Activated T-cell treated with anti-CD3 and anti-CD28 coated beads, Interleukin-2, amount 50 U/mL, for 24 hours (primary cell): ENCODE measurements around the gene RPP25L.
"Not testable (repeated sequence)": the region's sequence is repeated elsewhere in the genome, so short reads cannot be mapped to it uniquely, and the experiment has no call there.

Experiments used
- DNase-seq: peaks from one replicate; pipeline ENCODE4 v3.0.0-alpha.2; 2020
- H3K27ac Mint-ChIP-seq: 2 replicates; pipeline ENCODE4 v1.8.0; 2020; ENCODE audit warnings: mild to moderate bottlenecking, mixed read lengths
- H3K27me3 Mint-ChIP-seq: 2 replicates; pipeline ENCODE4 v1.8.0; 2020; ENCODE audit warnings: mixed read lengths
- H3K36me3 Mint-ChIP-seq: 2 replicates; pipeline ENCODE4 v1.8.0; 2020; ENCODE audit warnings: low read depth, mixed read lengths
- H3K4me1 Mint-ChIP-seq: 2 replicates; pipeline ENCODE4 v1.8.0; 2020; ENCODE audit warnings: low read depth, mixed read lengths
- H3K4me3 Mint-ChIP-seq: 2 replicates; pipeline ENCODE4 v1.8.0; 2020; ENCODE audit warnings: mild to moderate bottlenecking, moderate library complexity, mixed read lengths
- H3K9me3 Mint-ChIP-seq: 2 replicates; pipeline ENCODE4 v1.8.0; 2020; ENCODE audit warnings: mixed read lengths

The RPP25L gene

GRCh38 chr9:34647084-34647403, 35.1 kb upstream of the RPP25L start:
- Mint-ChIP-seq H3K9me3 (no peaks in the 10 kb centered on the region), H3K27me3 (no peaks in the 10 kb centered on the region), H3K27ac (peak overlapping the region; percentile 94), H3K36me3 (peaks cover 54% of the 10 kb centered on the region), H3K4me3 (peak overlapping the region; percentile 92), H3K4me1 (peaks cover 32% of the 10 kb centered on the region)
- no peak for DNase-seq

GRCh38 chr9:34646211-34647083, 34.5 kb upstream of the RPP25L start, which contains the start of gene GALT:
GALT (plus strand) TSS chr9:34646675; CDS start chr9:34646705, 30 bp downstream.
- Mint-ChIP-seq H3K4me1 (peaks cover 29% of the 10 kb centered on the region), H3K4me3 (peak within 1 kb of the TSS; percentile 92), H3K27ac (peak within 1 kb of the TSS; percentile 94), H3K36me3 (peaks cover 51% of the 10 kb centered on the region), H3K27me3 (no peaks in the 10 kb centered on the region), H3K9me3 (no peaks in the 10 kb centered on the region)
- DNase-seq = peak; percentile 99

- Mint-ChIP-seq H3K4me3 (no peak overlapping the region), H3K27ac (no peak overlapping the region), H3K9me3 (no peaks in the 10 kb centered on the region), H3K4me1 (peaks cover 30% of the 10 kb centered on the region), H3K27me3 (no peaks in the 10 kb centered on the region), H3K36me3 (peaks cover 35% of the 10 kb centered on the region)
- DNase-seq = no peak
These were observed 32.9 kb upstream of the RPP25L start for GRCh38 chr9:34644766-34645314.

GRCh38 chr9:34642679-34643078, 30.8 kb upstream of the RPP25L start:
- H3K4me1 Mint-ChIP-seq = peaks cover 29% of the 10 kb centered on the region
- DNase-seq = no peak
- no peaks in the 10 kb centered on the region for H3K9me3 Mint-ChIP-seq
- H3K4me3 Mint-ChIP-seq = no peak overlapping the region
- H3K27ac Mint-ChIP-seq = no peak overlapping the region
- no peaks in the 10 kb centered on the region for H3K27me3 Mint-ChIP-seq
- H3K36me3 Mint-ChIP-seq = peaks cover 18% of the 10 kb centered on the region

- not testable (repeated sequence) for H3K27me3 Mint-ChIP-seq, H3K9me3 Mint-ChIP-seq, DNase-seq, H3K27ac Mint-ChIP-seq, H3K4me3 Mint-ChIP-seq
- Mint-ChIP-seq H3K4me1 (peaks cover 40% of the 10 kb centered on the region), H3K36me3 (peaks cover 32% of the 10 kb centered on the region)
These were observed 27.4 kb upstream of the RPP25L start for GRCh38 chr9:34639322-34639721.

GRCh38 chr9:34638138-34638445, 26.2 kb upstream of the RPP25L start:
- no peak for DNase-seq
- Mint-ChIP-seq H3K9me3 (no peaks in the 10 kb centered on the region), H3K4me1 (peaks cover 46% of the 10 kb centered on the region), H3K36me3 (peaks cover 37% of the 10 kb centered on the region), H3K4me3 (peak overlapping the region; percentile 97), H3K27me3 (no peaks in the 10 kb centered on the region), H3K27ac (peak overlapping the region; percentile 93)

- Mint-ChIP-seq H3K27me3 (no peaks in the 10 kb centered on the region), H3K27ac (peak within 1 kb of the TSS; percentile 93), H3K9me3 (no peaks in the 10 kb centered on the region), H3K36me3 (peaks cover 37% of the 10 kb centered on the region), H3K4me3 (peak within 1 kb of the TSS; percentile 97), H3K4me1 (peaks cover 46% of the 10 kb centered on the region)
- peak; percentile 97 for DNase-seq
These were observed 25.6 kb upstream of the RPP25L start, which contains the start of gene SIGMAR1 for GRCh38 chr9:34637356-34638137. SIGMAR1 (minus strand) TSS chr9:34637787; CDS start chr9:34637697, 90 bp downstream.

GRCh38 chr9:34636791-34637355, 25.0 kb upstream of the RPP25L start:
- peaks cover 37% of the 10 kb centered on the region for H3K36me3 Mint-ChIP-seq
- H3K4me1 Mint-ChIP-seq = peaks cover 46% of the 10 kb centered on the region
- no peaks in the 10 kb centered on the region for H3K9me3 Mint-ChIP-seq
- H3K27me3 Mint-ChIP-seq = no peaks in the 10 kb centered on the region
- peak overlapping the region; percentile 97 for H3K4me3 Mint-ChIP-seq
- DNase-seq = peak; percentile 68
- peak overlapping the region; percentile 93 for H3K27ac Mint-ChIP-seq

- H3K27ac Mint-ChIP-seq = peak overlapping the region; percentile 76
- H3K9me3 Mint-ChIP-seq = no peaks in the 10 kb centered on the region
- H3K4me1 Mint-ChIP-seq = peaks cover 43% of the 10 kb centered on the region
- peak overlapping the region; percentile 97 for H3K4me3 Mint-ChIP-seq
- DNase-seq = no peak
- peaks cover 37% of the 10 kb centered on the region for H3K36me3 Mint-ChIP-seq
- peaks cover 1% of the 10 kb centered on the region for H3K27me3 Mint-ChIP-seq
These were observed 23.7 kb upstream of the RPP25L start for GRCh38 chr9:34635556-34635955.

- Mint-ChIP-seq H3K9me3 (no peaks in the 10 kb centered on the region), H3K27me3 (peaks cover 10% of the 10 kb centered on the region), H3K36me3 (peaks cover 37% of the 10 kb centered on the region), H3K4me1 (peaks cover 43% of the 10 kb centered on the region), H3K4me3 (peak overlapping the region; percentile 97), H3K27ac (peak overlapping the region; percentile 7)
- no peak for DNase-seq
These were observed 22.8 kb upstream of the RPP25L start for GRCh38 chr9:34634551-34635248.

- H3K27ac Mint-ChIP-seq = peak overlapping the region; percentile 6
- DNase-seq = peak; percentile 80
- H3K27me3 Mint-ChIP-seq = peaks cover 17% of the 10 kb centered on the region
- H3K4me1 Mint-ChIP-seq = peaks cover 49% of the 10 kb centered on the region
- H3K36me3 Mint-ChIP-seq = peaks cover 37% of the 10 kb centered on the region
- no peaks in the 10 kb centered on the region for H3K9me3 Mint-ChIP-seq
- H3K4me3 Mint-ChIP-seq = no peak overlapping the region
These were observed 22.1 kb upstream of the RPP25L start for GRCh38 chr9:34633851-34634550.

GRCh38 chr9:34633166-34633565, 21.3 kb upstream of the RPP25L start:
- Mint-ChIP-seq H3K27me3 (peaks cover 22% of the 10 kb centered on the region), H3K4me1 (peaks cover 45% of the 10 kb centered on the region), H3K27ac (no peak overlapping the region), H3K9me3 (no peaks in the 10 kb centered on the region), H3K36me3 (peaks cover 36% of the 10 kb centered on the region), H3K4me3 (no peak overlapping the region)
- no peak for DNase-seq

GRCh38 chr9:34630402-34631154, 18.7 kb upstream of the RPP25L start:
- Mint-ChIP-seq H3K27me3 (peaks cover 48% of the 10 kb centered on the region), H3K9me3 (no peaks in the 10 kb centered on the region), H3K4me3 (no peak overlapping the region), H3K36me3 (peaks cover 17% of the 10 kb centered on the region), H3K27ac (no peak overlapping the region), H3K4me1 (peaks cover 32% of the 10 kb centered on the region)
- no peak for DNase-seq
